IPS DF 4.7 (cell line): ENCODE results near the gene CWC15.
"Not testable (repeated sequence)": the region's sequence is repeated elsewhere in the genome, so short reads cannot be mapped to it uniquely, and the experiment has no call there.

ENCODE experiments used
- DNase-seq: peaks from one replicate; pipeline ENCODE4 v3.0.0-alpha.2; 2013; ENCODE audit warnings: low spot score; ENCODE audit errors: extremely low read depth

CWC15 gene

DNA sequence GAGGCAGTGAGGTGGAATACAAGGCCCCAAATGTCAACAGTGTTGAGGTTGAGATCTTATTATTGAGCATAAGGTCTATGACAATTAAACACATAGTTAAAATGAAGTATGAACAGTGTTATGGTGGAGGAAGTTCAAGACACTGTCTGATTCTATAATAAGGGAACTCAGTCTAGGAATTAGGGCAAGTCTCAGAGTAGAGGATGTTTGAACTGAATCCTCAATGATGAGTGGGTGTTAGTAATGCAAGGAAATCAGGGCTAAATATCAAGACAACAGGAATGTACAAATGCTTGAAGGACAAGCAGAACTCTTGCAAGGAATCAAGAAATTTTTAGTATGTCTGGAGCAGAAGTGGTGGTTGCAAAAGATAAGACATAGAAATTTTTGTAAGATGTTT is 53.0 kb downstream of the CWC15 start:
- no peak for DNase-seq

DNA sequence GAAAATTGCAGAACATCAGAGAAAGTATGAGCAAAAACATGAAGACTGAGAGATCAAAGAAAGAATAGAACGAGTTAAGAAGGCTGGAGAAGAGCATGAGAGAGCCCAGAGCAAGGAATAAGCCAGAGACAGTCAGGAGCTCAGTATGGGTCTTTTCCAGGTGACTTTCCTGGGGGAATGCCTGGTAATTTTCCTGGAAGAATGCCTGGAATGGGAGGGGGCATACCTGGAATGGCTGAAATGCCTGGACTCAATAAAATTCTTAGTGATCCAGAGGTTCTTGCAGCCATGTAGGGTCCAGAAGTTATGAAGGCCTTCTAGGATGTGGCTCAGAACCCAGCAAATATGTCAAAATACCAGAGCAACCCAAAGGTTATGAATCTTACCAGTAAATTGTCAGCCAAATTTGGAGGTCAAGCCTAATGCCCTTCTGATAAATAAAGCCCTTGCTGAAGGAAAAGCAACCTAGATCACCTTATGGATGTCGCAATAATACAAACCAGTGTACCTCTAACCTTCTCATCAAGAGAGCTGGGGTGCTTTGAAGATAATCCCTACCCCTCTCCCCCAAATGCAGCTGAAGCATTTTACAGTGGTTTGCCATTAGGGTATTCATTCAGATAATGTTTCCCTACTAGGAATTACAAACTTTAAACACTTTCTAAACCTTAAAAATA is 59.5 kb downstream of the CWC15 start:
- DNase-seq: not testable (repeated sequence)

GRCh38 chr11:94912806-94913205 is 60.5 kb downstream of the CWC15 start:
- no peak for DNase-seq
